ENCODE data around the gene STYX.
A peak's percentile ranks its signal among the peaks of the same experiment; 100 is the strongest.

Gene STYX

GRCh38 chr14:52790011-52790755, 60.2 kb downstream of the STYX start:
- DNase-seq (ENCODE audit: low read depth): no peak

- DNase-seq (ENCODE audit: low read depth): no peak
These were observed 60.8 kb downstream of the STYX start for GRCh38 chr14:52790756-52791222.

GRCh38 chr14:52791223-52792096, 61.5 kb downstream of the STYX start, which contains the start of gene GNPNAT1:
Gene GNPNAT1, minus strand, starts transcription at chr14:52791607. Its CDS starts 6,957 bp downstream, at chr14:52784650.
- peak; percentile 79 for DNase-seq (ENCODE audit: low read depth)

- DNase-seq (ENCODE audit: low read depth): no peak
These were observed 62.1 kb downstream of the STYX start for GRCh38 chr14:52792097-52792415.

- no peak for DNase-seq (ENCODE audit: low read depth)
These were observed 63.1 kb downstream of the STYX start for GRCh38 chr14:52793061-52793460.

GRCh38 chr14:52797653-52798052, 67.7 kb downstream of the STYX start:
- no peak for DNase-seq (ENCODE audit: low read depth)

GRCh38 chr14:52798826-52799225, 68.9 kb downstream of the STYX start:
- DNase-seq (ENCODE audit: low read depth): no peak

- DNase-seq (ENCODE audit: low read depth): peak; percentile 61
These were observed 71.2 kb downstream of the STYX start for GRCh38 chr14:52801014-52801712.

- peak; percentile 86 for DNase-seq (ENCODE audit: low read depth)
These were observed 72.6 kb downstream of the STYX start for GRCh38 chr14:52802597-52802996.

GRCh38 chr14:52806115-52806514, 76.1 kb downstream of the STYX start:
- no peak for DNase-seq (ENCODE audit: low read depth)

GRCh38 chr14:52808101-52808500, 78.1 kb downstream of the STYX start:
- DNase-seq (ENCODE audit: low read depth): no peak

- DNase-seq (ENCODE audit: low read depth): no peak
These were observed 91.9 kb downstream of the STYX start for GRCh38 chr14:52821805-52822250.

- no peak for DNase-seq (ENCODE audit: low read depth)
These were observed 94.5 kb downstream of the STYX start for GRCh38 chr14:52824462-52824861.

Data from HS-5 (cell line).